SK-N-MC (cell line): ENCODE data around the gene KRT17.

Source experiments
- EZH2 ChIP-seq: fragments of 200-600 bp; sonication (generic); IDR thresholded peaks from one replicate; pipeline ENCODE4 v1.6.1; 2017; ENCODE audit warnings: antibody characterized with exemption
- FOXP2 ChIP-seq: optimal IDR thresholded peaks from 2 replicates; pipeline ENCODE3; 2011; ENCODE audit warnings: mild to moderate bottlenecking, moderate library complexity; ENCODE audit not compliant: insufficient read depth; ENCODE audit errors: extremely low read length, control extremely low read depth
- POLR2AphosphoS5 ChIP-seq: IDR thresholded peaks from 2 replicates; pipeline ENCODE4 v1.6.1; 2012; ENCODE audit warnings: mild to moderate bottlenecking, low read depth, low read length, borderline replicate concordance

DNA sequence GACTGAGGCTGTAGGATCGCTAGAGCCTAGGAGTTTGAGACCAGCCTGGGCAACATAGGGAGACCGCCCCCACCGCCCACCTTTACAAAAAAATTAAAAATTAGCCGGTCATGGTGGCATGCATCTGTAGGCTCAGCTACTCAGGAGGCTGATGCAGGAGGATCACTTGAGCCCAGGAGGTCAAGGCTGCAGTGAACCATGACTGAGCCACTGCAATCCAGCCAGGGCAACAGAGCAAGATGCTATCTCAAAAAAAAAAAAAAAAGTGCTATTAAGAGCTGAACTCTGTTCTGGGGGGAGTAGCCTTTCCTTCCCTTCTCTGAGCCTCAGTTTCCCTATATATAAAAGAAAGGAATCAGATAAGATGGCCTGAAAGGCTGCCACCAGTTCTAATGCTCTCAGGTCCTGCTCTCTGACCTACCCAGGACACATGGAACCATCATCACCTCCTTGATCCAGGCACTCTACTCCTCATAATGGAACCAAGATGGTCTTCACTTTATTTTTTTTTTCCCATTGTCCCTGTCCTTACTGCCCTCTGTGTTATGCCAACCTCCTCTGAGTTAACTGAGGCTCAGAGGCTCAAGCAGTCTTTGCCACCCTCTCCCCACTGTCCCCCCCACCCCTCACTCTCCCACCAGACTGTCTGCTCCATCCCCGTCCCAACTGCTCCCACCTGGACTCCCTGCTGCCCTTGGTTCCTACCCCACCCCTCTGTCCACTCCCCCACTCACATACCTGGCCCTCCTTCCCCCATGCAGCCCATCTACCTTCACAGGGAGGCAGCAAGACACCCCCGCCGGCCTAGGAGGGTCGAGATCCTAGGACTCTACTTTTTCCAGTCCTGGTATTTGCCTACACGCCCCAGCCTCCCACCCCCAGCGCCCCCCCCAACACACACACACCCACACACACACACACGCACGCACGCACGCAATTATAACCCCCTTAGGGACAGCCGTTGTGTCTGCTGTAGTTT lies 40.5 kb upstream of the KRT17 start:
- TF ChIP-seq EZH2 (no peak), POLR2AphosphoS5 (no peak), FOXP2 (no peak)
